ENCODE results near the gene MECR.
A peak's percentile ranks its signal among the peaks of the same experiment; 100 is the strongest.
"Not testable (repeated sequence)": the region's sequence is repeated elsewhere in the genome, so short reads cannot be mapped to it uniquely, and the experiment has no call there.

Gene MECR

DNA sequence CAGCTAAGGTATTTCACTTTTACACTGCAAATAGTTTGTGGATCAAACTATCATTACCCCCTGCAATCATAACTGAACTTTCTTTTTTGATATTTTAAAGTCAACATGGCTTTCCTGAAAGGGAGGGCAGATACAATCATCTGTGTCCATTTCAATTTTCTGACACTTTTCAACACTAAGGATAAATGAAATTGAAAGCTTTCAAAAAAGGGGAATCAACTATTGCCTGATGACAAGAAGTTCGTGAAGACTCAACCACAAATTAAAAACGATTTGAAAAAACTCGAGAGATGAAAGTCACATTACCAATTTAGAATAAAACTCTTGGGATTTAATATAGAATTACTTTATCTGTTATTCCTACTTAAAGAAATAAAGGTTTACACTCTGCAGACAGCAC lies 60.8 kb downstream of the MECR start:
- Mint-ChIP-seq H3K4me3 (peak overlapping the region; percentile 47), H3K27ac (peak overlapping the region; percentile 50), H3K27me3 (ENCODE audit: low read depth) (no peaks in the 10 kb centered on the region), H3K4me1 (ENCODE audit: low read depth) (peaks cover 51% of the 10 kb centered on the region), H3K36me3 (ENCODE audit: low read depth) (peaks cover 53% of the 10 kb centered on the region), H3K9me3 (no peaks in the 10 kb centered on the region)
- DNase-seq (ENCODE audit: low spot score) = no peak

GRCh38 chr1:29167904-29168303 lies 62.8 kb downstream of the MECR start:
- no peak for DNase-seq (ENCODE audit: low spot score)
- peaks cover 56% of the 10 kb centered on the region for H3K4me1 Mint-ChIP-seq (ENCODE audit: low read depth)
- peaks cover 56% of the 10 kb centered on the region for H3K36me3 Mint-ChIP-seq (ENCODE audit: low read depth)
- no peak overlapping the region for H3K4me3 Mint-ChIP-seq
- H3K27me3 Mint-ChIP-seq (ENCODE audit: low read depth) = no peaks in the 10 kb centered on the region
- no peaks in the 10 kb centered on the region for H3K9me3 Mint-ChIP-seq
- H3K27ac Mint-ChIP-seq = no peak overlapping the region

DNA sequence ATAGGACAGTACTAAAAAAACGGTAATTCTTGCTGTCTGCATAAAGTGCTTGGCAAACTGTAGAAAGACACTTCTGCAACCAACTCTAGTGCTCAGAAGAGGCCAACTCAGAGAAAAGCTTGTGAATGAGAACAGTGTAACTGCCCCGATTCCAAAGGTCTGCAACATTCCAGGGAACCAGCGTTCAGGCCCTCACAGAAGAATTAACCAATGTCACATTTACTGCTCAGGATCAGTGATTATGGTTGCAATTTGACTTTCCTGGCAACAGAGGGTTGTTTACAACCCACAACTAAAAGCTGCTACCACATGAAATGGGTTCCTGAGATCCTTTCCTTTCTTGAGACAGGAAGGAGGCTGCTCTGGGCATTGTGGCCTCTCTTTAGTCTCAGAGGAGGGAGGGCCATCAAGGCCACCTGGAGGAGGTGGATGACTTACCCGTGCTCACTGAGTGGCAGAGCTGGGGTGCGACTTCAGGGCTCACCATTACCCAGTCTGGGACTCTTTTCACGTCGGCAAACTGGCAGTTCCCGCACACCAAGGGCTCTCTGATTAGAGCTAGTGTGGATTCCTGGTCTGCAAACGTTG lies 64.3 kb downstream of the MECR start:
- Mint-ChIP-seq H3K9me3 (no peaks in the 10 kb centered on the region), H3K4me1 (ENCODE audit: low read depth) (peaks cover 46% of the 10 kb centered on the region), H3K4me3 (no peak overlapping the region), H3K27me3 (ENCODE audit: low read depth) (no peaks in the 10 kb centered on the region), H3K27ac (peak overlapping the region; percentile 47), H3K36me3 (ENCODE audit: low read depth) (peaks cover 46% of the 10 kb centered on the region)
- no peak for DNase-seq (ENCODE audit: low spot score)

DNA sequence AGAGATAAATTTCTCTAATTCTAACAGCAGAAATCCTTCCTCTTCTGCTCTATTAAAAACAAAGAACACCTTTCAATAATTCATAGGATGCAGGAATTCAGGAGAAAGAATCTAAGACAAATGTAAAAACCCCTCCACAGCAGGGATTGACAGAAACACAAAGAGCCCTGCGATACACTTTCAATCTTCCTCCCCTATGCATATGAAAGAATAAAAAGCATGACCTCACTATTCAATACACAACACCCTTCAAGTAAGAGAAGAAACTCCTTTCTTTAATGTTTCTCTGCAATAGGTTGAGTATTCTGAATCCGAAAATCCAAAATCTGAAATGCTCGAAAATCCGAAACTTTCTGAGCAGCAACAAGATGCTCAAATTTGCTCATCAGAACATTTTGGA lies 66.1 kb downstream of the MECR start:
- Mint-ChIP-seq H3K4me1 (ENCODE audit: low read depth) (peaks cover 32% of the 10 kb centered on the region), H3K27me3 (ENCODE audit: low read depth) (no peaks in the 10 kb centered on the region), H3K27ac (no peak overlapping the region), H3K9me3 (no peaks in the 10 kb centered on the region), H3K4me3 (no peak overlapping the region), H3K36me3 (ENCODE audit: low read depth) (peaks cover 41% of the 10 kb centered on the region)
- DNase-seq (ENCODE audit: low spot score) = no peak

- H3K4me1 Mint-ChIP-seq (ENCODE audit: low read depth) = peaks cover 24% of the 10 kb centered on the region
Measured at GRCh38 chr1:29162476-29163138, 68.1 kb downstream of the MECR start.

GRCh38 chr1:29162025-29162424 lies 68.7 kb downstream of the MECR start:
- Mint-ChIP-seq H3K4me1 (ENCODE audit: low read depth) (peaks cover 22% of the 10 kb centered on the region), H3K36me3 (ENCODE audit: low read depth) (peaks cover 48% of the 10 kb centered on the region), H3K4me3 (no peak overlapping the region), H3K9me3 (no peaks in the 10 kb centered on the region), H3K27me3 (ENCODE audit: low read depth) (no peaks in the 10 kb centered on the region), H3K27ac (no peak overlapping the region)
- DNase-seq (ENCODE audit: low spot score) = no peak

More at GRCh38 chr1:29162476-29163138, 68.1 kb downstream of the MECR start:
- Mint-ChIP-seq H3K27me3 (ENCODE audit: low read depth) (no peaks in the 10 kb centered on the region), H3K27ac (peak overlapping the region; percentile 15), H3K36me3 (ENCODE audit: low read depth) (peaks cover 46% of the 10 kb centered on the region), H3K4me3 (no peak overlapping the region), H3K9me3 (no peaks in the 10 kb centered on the region)
- no peak for DNase-seq (ENCODE audit: low spot score)

GRCh38 chr1:29159773-29160172 lies 71.0 kb downstream of the MECR start:
- peaks cover 50% of the 10 kb centered on the region for H3K36me3 Mint-ChIP-seq (ENCODE audit: low read depth)
- H3K27ac Mint-ChIP-seq = no peak overlapping the region
- DNase-seq (ENCODE audit: low spot score) = no peak

DNA sequence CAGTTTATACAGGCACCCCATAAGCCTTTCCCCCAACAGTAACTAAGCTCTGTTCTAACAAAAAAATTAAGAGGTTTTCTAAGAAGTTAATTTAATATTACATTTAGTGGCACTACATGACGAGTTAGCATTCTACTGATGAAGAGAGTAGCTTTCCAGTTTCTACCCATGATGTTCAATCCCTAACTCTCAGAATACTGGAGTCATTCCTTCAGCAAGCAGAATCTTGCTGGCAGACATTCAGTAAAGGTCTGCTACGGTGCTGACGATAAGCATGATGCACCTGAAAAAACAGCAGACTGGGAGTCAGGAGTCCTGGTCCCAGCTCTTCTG lies 73.5 kb downstream of the MECR start:
- Mint-ChIP-seq H3K27me3 (ENCODE audit: low read depth) (no peaks in the 10 kb centered on the region), H3K36me3 (ENCODE audit: low read depth) (peaks cover 58% of the 10 kb centered on the region), H3K9me3 (no peaks in the 10 kb centered on the region), H3K27ac (no peak overlapping the region), H3K4me1 (ENCODE audit: low read depth) (peaks cover 8% of the 10 kb centered on the region), H3K4me3 (no peak overlapping the region)
- DNase-seq (ENCODE audit: low spot score) = no peak

More at GRCh38 chr1:29159773-29160172, 71.0 kb downstream of the MECR start:
- no peaks in the 10 kb centered on the region for H3K27me3 Mint-ChIP-seq (ENCODE audit: low read depth)
- H3K4me3 Mint-ChIP-seq = no peak overlapping the region
- peaks cover 14% of the 10 kb centered on the region for H3K4me1 Mint-ChIP-seq (ENCODE audit: low read depth)
- H3K9me3 Mint-ChIP-seq = no peaks in the 10 kb centered on the region

GRCh38 chr1:29156543-29157268 lies 74.0 kb downstream of the MECR start:
- Mint-ChIP-seq H3K4me3 (no peak overlapping the region), H3K9me3 (no peaks in the 10 kb centered on the region), H3K4me1 (ENCODE audit: low read depth) (peaks cover 8% of the 10 kb centered on the region), H3K27me3 (ENCODE audit: low read depth) (no peaks in the 10 kb centered on the region), H3K27ac (no peak overlapping the region), H3K36me3 (ENCODE audit: low read depth) (peaks cover 62% of the 10 kb centered on the region)
- DNase-seq (ENCODE audit: low spot score) = no peak

DNA sequence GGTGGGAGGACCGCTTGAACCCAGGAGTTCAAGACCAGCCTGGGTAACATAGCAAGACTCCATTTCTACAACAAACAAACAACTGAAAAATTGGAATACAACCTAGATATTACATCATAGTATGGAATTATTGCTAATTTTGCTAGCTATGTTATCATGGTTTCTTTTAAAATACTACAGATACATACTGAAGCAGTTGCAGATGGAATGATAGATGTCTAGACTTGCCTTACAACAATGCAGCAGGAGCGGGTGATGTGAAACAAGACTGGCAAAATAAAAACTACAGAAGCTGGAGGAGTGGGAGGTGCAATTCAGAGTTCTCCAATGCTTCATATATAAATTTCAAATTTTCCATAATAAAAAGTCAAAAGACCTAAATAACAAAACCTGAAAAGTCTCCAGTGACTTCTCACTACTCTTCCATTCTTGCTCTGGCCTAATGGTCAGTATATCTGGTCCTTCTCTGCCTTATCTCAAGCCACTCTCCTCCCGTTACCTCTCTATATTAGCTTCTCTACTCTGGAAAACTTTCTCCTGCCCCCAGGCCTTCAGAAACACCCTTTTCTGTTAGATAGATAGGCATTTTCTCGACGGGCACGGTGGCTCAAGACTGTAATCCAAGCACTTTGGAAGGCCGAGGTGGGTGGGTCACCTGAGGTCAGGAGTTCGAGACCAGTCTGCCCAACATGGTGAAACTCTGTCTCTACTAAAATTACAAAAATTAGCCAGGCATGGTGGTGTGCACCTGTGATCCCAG lies 78.5 kb downstream of the MECR start:
- no peaks in the 10 kb centered on the region for H3K27me3 Mint-ChIP-seq (ENCODE audit: low read depth)
- H3K36me3 Mint-ChIP-seq (ENCODE audit: low read depth) = peaks cover 76% of the 10 kb centered on the region
- no peak overlapping the region for H3K27ac Mint-ChIP-seq

GRCh38 chr1:29150346-29150745 lies 80.4 kb downstream of the MECR start:
- not testable (repeated sequence) for H3K27me3 Mint-ChIP-seq (ENCODE audit: low read depth); H3K4me3 Mint-ChIP-seq; H3K9me3 Mint-ChIP-seq; H3K4me1 Mint-ChIP-seq (ENCODE audit: low read depth); H3K27ac Mint-ChIP-seq; DNase-seq (ENCODE audit: low spot score)
- H3K36me3 Mint-ChIP-seq (ENCODE audit: low read depth) = peaks cover 77% of the 10 kb centered on the region

More for the DNA sequence above, 78.5 kb downstream of the MECR start:
- Mint-ChIP-seq H3K9me3 (no peaks in the 10 kb centered on the region), H3K4me3 (no peak overlapping the region), H3K4me1 (ENCODE audit: low read depth) (peaks cover 4% of the 10 kb centered on the region)
- no peak for DNase-seq (ENCODE audit: low spot score)

GRCh38 chr1:29148656-29149491 lies 81.9 kb downstream of the MECR start:
- H3K27ac Mint-ChIP-seq = no peak overlapping the region
- no peak overlapping the region for H3K4me3 Mint-ChIP-seq

GRCh38 chr1:29145739-29146437 lies 84.8 kb downstream of the MECR start:
- Mint-ChIP-seq H3K4me3 (no peak overlapping the region), H3K9me3 (no peaks in the 10 kb centered on the region), H3K27ac (no peak overlapping the region), H3K4me1 (ENCODE audit: low read depth) (no peaks in the 10 kb centered on the region), H3K27me3 (ENCODE audit: low read depth) (no peaks in the 10 kb centered on the region), H3K36me3 (ENCODE audit: low read depth) (peaks cover 67% of the 10 kb centered on the region)
- DNase-seq (ENCODE audit: low spot score) = no peak

More at GRCh38 chr1:29148656-29149491, 81.9 kb downstream of the MECR start:
- H3K9me3 Mint-ChIP-seq = no peaks in the 10 kb centered on the region
- peaks cover 78% of the 10 kb centered on the region for H3K36me3 Mint-ChIP-seq (ENCODE audit: low read depth)
- no peak for DNase-seq (ENCODE audit: low spot score)
- no peaks in the 10 kb centered on the region for H3K27me3 Mint-ChIP-seq (ENCODE audit: low read depth)
- no peaks in the 10 kb centered on the region for H3K4me1 Mint-ChIP-seq (ENCODE audit: low read depth)

All from T-helper 2 cell treated with Interferon-gamma antibody and Interleukin-4, amounts not matched to agents 5 μg/mL and 100 μg/mL, for 36 hours (primary cell).